CD4-positive, CD25-positive, alpha-beta regulatory T cell (primary cell): ENCODE measurements around the gene CFTR. TPM values are rescaled to one million over a fixed set of nuclear protein-coding genes. Genes with fewer than 3 reads are reported as not detected.

Experiments
- ATAC-seq, 2 donors: fragments of 150-1000 bp; cut with Tn5 transposase; one replicate each; pipeline ENCODE4 v1.10.0; 2021; ENCODE audit warnings: low read depth in 2 of 2, moderate number of reproducible peaks in 2 of 2, moderate library complexity in 1 of 2
- DNase-seq, 3 donors: peaks; one replicate each; pipeline versions ENCODE4 v3.0.0 to v3.0.0-alpha.2; 2012 to 2022; ENCODE audit warnings: mixed read lengths in 1 of 3
- H3K27ac ChIP-seq: one replicate; pipeline ENCODE4 v1.7.0; 2013; ENCODE audit warnings: mild to moderate bottlenecking, low read length; ENCODE audit not compliant: insufficient read depth, poor library complexity, severe bottlenecking
- H3K27me3 ChIP-seq: one replicate; pipeline ENCODE4 v1.7.0; 2013; ENCODE audit warnings: low read length; ENCODE audit not compliant: control insufficient read depth, insufficient read depth
- H3K36me3 ChIP-seq: one replicate; pipeline ENCODE4 v1.7.0; 2013; ENCODE audit warnings: mild to moderate bottlenecking, low read length, moderate library complexity; ENCODE audit not compliant: control insufficient read depth, insufficient read depth
- H3K4me1 ChIP-seq: 2 replicates; pipeline ENCODE4 v1.7.0; 2013; ENCODE audit warnings: mild to moderate bottlenecking, low read length; ENCODE audit not compliant: insufficient read depth, control insufficient read depth, poor library complexity, severe bottlenecking
- H3K4me3 ChIP-seq: one replicate; pipeline ENCODE4 v1.7.0; 2013; ENCODE audit warnings: low read depth, mild to moderate bottlenecking, low read length, moderate library complexity
- H3K9me3 ChIP-seq, 2 experiments: 1 replicate in 1 of 2; 2 replicates in 1 of 2; pipeline ENCODE4 v1.7.0; 2013; ENCODE audit warnings: low read length in 2 of 2, mild to moderate bottlenecking in 1 of 2, moderate library complexity in 1 of 2; ENCODE audit not compliant: control insufficient read depth in 2 of 2
- H3K27ac Mint-ChIP-seq, 3 donors: one replicate each; pipeline ENCODE4 v1.8.0; 2020 to 2022; ENCODE audit warnings: mild to moderate bottlenecking in 3 of 3, mixed read lengths in 3 of 3, moderate library complexity in 2 of 3
- H3K27me3 Mint-ChIP-seq: one replicate; pipeline ENCODE4 v1.8.0; 2022; ENCODE audit warnings: mild to moderate bottlenecking, mixed read lengths
- H3K36me3 Mint-ChIP-seq: one replicate; pipeline ENCODE4 v1.8.0; 2020; ENCODE audit warnings: mixed read lengths
- H3K4me1 Mint-ChIP-seq, 4 donors: one replicate each; pipeline ENCODE4 v1.8.0; 2020 to 2022; ENCODE audit warnings: mixed read lengths in 4 of 4, mild to moderate bottlenecking in 1 of 4
- H3K4me3 Mint-ChIP-seq, 4 donors: one replicate each; pipeline ENCODE4 v1.8.0; 2020 to 2022; ENCODE audit warnings: mild to moderate bottlenecking in 4 of 4, mixed read lengths in 4 of 4, moderate library complexity in 3 of 4
- H3K9me3 Mint-ChIP-seq, 7 donors: one replicate each; pipeline ENCODE4 v1.8.0; 2020 to 2022; ENCODE audit warnings: mixed read lengths in 7 of 7, mild to moderate bottlenecking in 3 of 7, moderate library complexity in 2 of 7
- polyA plus RNA-seq, 4 donors: library from polyadenylated mRNA; unstranded; fragments of 300-500 nt; fragmentation: Illumina TruSeq; gene quantifications; one replicate each; pipeline ENCODE4 v1.2.3, GENCODE V29; 2021
- total RNA-seq: library from RNA; stranded (reverse); gene quantifications from one replicate; pipeline ENCODE4 v1.2.3, GENCODE V29; 2022

Gene CFTR
- total and polyA plus RNA-seq, 5 donors from 2014 or later = not detected

DNA sequence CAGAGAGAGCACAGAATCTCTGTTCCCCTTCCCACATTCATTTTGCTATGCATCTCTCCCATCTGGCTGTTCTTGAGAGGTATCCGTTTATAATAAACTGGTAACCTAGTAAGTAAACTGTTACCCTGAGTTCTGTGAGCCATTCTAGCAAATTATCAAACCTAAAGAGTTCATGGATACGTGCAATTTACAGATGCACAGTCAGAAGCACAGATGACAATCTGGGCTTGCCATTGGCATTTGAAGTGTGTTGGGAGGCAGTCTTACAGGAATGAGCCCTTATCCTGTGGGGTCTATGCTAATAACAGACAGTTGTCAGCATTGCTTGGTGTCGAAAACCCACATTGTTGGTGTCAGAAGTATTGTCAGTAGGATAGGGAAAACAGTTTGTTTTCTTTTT lies 151.8 kb downstream of the CFTR start:
- H3K4me1 ChIP-seq = no peaks in the 10 kb centered on the region
- no peaks in the 10 kb centered on the region for H3K9me3 ChIP-seq
- H3K27me3 Mint-ChIP-seq = no peaks in the 10 kb centered on the region
- no peaks in the 10 kb centered on the region for H3K27me3 ChIP-seq
- H3K4me3 Mint-ChIP-seq = no peak overlapping the region
- no peaks in the 10 kb centered on the region for H3K4me1 Mint-ChIP-seq
- DNase-seq = no peak
- ATAC-seq = no peak
- H3K27ac Mint-ChIP-seq = no peak overlapping the region
- H3K36me3 Mint-ChIP-seq = no peaks in the 10 kb centered on the region
- H3K36me3 ChIP-seq = no peaks in the 10 kb centered on the region
- peaks cover 0 to 7% (median 2%) of the 10 kb centered on the region in 7 donors for H3K9me3 Mint-ChIP-seq
- H3K27ac ChIP-seq = no peak overlapping the region
- H3K4me3 ChIP-seq = no peak overlapping the region

DNA sequence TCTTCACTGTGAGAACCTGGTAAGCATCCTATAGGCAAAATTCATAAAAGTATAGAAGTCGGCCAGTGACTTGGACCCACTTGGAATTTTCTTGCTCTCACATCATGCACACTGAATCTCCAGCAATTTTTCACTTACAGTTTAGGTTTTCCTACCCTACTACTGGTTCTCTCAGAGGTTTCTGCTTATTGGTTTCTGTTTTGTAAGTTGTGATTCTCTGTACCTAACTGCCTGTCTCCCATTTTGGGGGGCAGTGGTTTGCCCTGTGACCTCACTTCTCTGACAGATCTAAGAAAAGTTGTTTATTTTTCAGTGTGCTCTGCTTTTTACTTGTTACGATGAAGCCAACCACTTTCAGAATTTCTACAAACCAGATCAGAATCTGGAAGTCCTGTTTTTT lies 158.1 kb downstream of the CFTR start:
- no peaks in the 10 kb centered on the region for H3K27me3 Mint-ChIP-seq
- peaks cover 0 to 6% (median 2%) of the 10 kb centered on the region in 7 donors for H3K9me3 Mint-ChIP-seq
- no peaks in the 10 kb centered on the region for H3K4me1 Mint-ChIP-seq
- H3K4me1 ChIP-seq = no peaks in the 10 kb centered on the region
- no peak overlapping the region for H3K4me3 Mint-ChIP-seq
- H3K27ac Mint-ChIP-seq = no peak overlapping the region
- no peaks in the 10 kb centered on the region for H3K36me3 ChIP-seq
- H3K36me3 Mint-ChIP-seq = no peaks in the 10 kb centered on the region
- H3K4me3 ChIP-seq = no peak overlapping the region
- no peaks in the 10 kb centered on the region for H3K9me3 ChIP-seq
- ATAC-seq = no peak
- DNase-seq = no peak
- no peak overlapping the region for H3K27ac ChIP-seq
- H3K27me3 ChIP-seq = no peaks in the 10 kb centered on the region

- no peak for DNase-seq
- H3K4me1 Mint-ChIP-seq = no peaks in the 10 kb centered on the region
- H3K4me1 ChIP-seq = no peaks in the 10 kb centered on the region
- no peaks in the 10 kb centered on the region for H3K27me3 Mint-ChIP-seq
- H3K9me3 Mint-ChIP-seq = peaks cover 0 to 8% (median 0%) of the 10 kb centered on the region in 7 donors
- H3K27me3 ChIP-seq = no peaks in the 10 kb centered on the region
- H3K4me3 Mint-ChIP-seq = no peak overlapping the region
- no peak for ATAC-seq
- H3K27ac Mint-ChIP-seq = no peak overlapping the region
- no peak overlapping the region for H3K27ac ChIP-seq
- H3K36me3 Mint-ChIP-seq = no peaks in the 10 kb centered on the region
- H3K4me3 ChIP-seq = no peak overlapping the region
- no peaks in the 10 kb centered on the region for H3K36me3 ChIP-seq
- no peaks in the 10 kb centered on the region for H3K9me3 ChIP-seq
Measured at GRCh38 chr7:117639966-117640365, 160.1 kb downstream of the CFTR start.

DNA sequence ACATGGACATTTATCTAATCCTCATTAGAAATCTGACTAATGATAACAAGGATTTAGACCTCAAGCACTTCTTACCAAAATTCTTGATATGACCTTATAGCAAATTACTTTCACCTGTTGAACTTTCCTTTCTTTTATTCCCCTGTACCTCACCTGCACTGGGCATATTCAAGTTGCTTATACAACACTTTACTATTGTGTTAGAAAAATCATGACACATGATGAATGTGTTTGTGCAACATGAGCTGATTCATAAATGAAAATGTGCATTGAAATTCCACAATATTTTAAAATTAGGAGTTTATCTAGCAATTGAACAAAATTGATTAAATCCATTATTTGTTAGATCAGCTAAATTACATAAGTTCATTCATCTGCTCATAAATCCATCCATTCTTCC lies 160.6 kb downstream of the CFTR start:
- Histone ChIP-seq H3K4me1 (no peaks in the 10 kb centered on the region), H3K36me3 (no peaks in the 10 kb centered on the region), H3K9me3 (no peaks in the 10 kb centered on the region), H3K27me3 (no peaks in the 10 kb centered on the region), H3K27ac (no peak overlapping the region), H3K4me3 (no peak overlapping the region)
- Mint-ChIP-seq H3K27me3 (no peaks in the 10 kb centered on the region), H3K36me3 (no peaks in the 10 kb centered on the region), H3K9me3 (peaks cover 0 to 6% (median 0%) of the 10 kb centered on the region in 7 donors), H3K4me1 (no peaks in the 10 kb centered on the region), H3K27ac (no peak overlapping the region), H3K4me3 (no peak overlapping the region)
- ATAC-seq (no peak), DNase-seq (no peak)

GRCh38 chr7:117645481-117646165 lies 165.8 kb downstream of the CFTR start:
- no peak for ATAC-seq
- H3K27me3 Mint-ChIP-seq = no peaks in the 10 kb centered on the region
- H3K27ac Mint-ChIP-seq = no peak overlapping the region

DNA sequence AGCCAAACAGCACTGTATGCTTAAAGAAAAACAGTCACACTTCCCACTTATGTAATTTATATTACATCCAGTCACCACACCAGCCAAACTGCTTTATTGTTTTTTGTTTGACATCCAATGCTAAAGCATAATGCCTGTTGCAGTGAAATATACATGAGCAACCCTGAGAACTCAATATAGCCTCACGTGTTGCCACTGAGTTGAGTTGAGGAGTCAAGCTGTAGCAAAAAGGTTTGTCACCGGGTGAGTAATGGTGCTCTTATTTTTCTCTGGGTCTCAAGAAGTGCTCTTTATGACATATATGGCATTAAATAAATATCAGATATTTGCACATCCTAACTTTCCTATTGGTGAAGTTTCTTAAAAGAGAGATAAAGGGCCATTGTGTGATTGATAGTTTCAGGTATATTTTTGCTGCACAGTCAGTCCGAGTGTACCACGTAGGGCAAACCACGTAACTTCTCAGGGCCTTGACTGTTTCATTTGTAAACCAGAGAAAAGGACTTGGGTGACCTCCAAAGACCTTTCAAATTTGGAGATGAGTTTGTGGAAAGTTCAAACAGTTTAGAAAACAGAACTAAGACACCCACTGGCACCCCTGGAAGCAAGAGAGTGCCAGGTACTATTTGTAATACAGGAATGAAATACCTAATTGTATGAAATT lies 168.5 kb downstream of the CFTR start:
- DNase-seq (no peak), ATAC-seq (no peak)
- Mint-ChIP-seq H3K27ac (no peak overlapping the region), H3K27me3 (no peaks in the 10 kb centered on the region), H3K9me3 (peaks cover 0 to 5% (median 3%) of the 10 kb centered on the region in 7 donors), H3K36me3 (no peaks in the 10 kb centered on the region), H3K4me1 (no peaks in the 10 kb centered on the region), H3K4me3 (no peak overlapping the region)
- H3K4me1 ChIP-seq = no peaks in the 10 kb centered on the region
- H3K27me3 ChIP-seq = no peaks in the 10 kb centered on the region
- no peaks in the 10 kb centered on the region for H3K9me3 ChIP-seq
- no peak overlapping the region for H3K4me3 ChIP-seq
- no peaks in the 10 kb centered on the region for H3K36me3 ChIP-seq
- no peak overlapping the region for H3K27ac ChIP-seq

More at GRCh38 chr7:117645481-117646165, 165.8 kb downstream of the CFTR start:
- H3K4me3 Mint-ChIP-seq = no peak overlapping the region
- no peak overlapping the region for H3K4me3 ChIP-seq
- H3K9me3 Mint-ChIP-seq = peaks cover 0 to 5% (median 3%) of the 10 kb centered on the region in 7 donors
- H3K4me1 ChIP-seq = no peaks in the 10 kb centered on the region
- no peak overlapping the region for H3K27ac ChIP-seq
- H3K36me3 Mint-ChIP-seq = no peaks in the 10 kb centered on the region
- no peaks in the 10 kb centered on the region for H3K4me1 Mint-ChIP-seq
- H3K36me3 ChIP-seq = no peaks in the 10 kb centered on the region
- H3K27me3 ChIP-seq = no peaks in the 10 kb centered on the region
- no peak for DNase-seq
- H3K9me3 ChIP-seq = no peaks in the 10 kb centered on the region

GRCh38 chr7:117652943-117653680 lies 173.3 kb downstream of the CFTR start:
- H3K4me1 ChIP-seq = no peaks in the 10 kb centered on the region
- DNase-seq (no peak), ATAC-seq (no peak)
- H3K27ac ChIP-seq = no peak overlapping the region
- H3K36me3 Mint-ChIP-seq = no peaks in the 10 kb centered on the region
- no peaks in the 10 kb centered on the region for H3K36me3 ChIP-seq
- no peak overlapping the region for H3K4me3 ChIP-seq
- peaks cover 0 to 5% (median 2%) of the 10 kb centered on the region in 7 donors for H3K9me3 Mint-ChIP-seq
- H3K4me1 Mint-ChIP-seq = no peaks in the 10 kb centered on the region
- H3K27ac Mint-ChIP-seq = no peak overlapping the region
- no peaks in the 10 kb centered on the region for H3K27me3 Mint-ChIP-seq
- H3K4me3 Mint-ChIP-seq = no peak overlapping the region
- no peaks in the 10 kb centered on the region for H3K9me3 ChIP-seq
- no peaks in the 10 kb centered on the region for H3K27me3 ChIP-seq
